Neuron (in vitro differentiated cells): Measurements from ENCODE around the gene GBA2.

Source experiments
- H2AFZ ChIP-seq: one replicate; pipeline ENCODE4 v1.6.1; 2013; ENCODE audit warnings: low read depth, mild to moderate bottlenecking, inconsistent platforms, low read length, moderate library complexity
- H3K27me3 ChIP-seq: one replicate; pipeline ENCODE4 v1.6.1; 2013; ENCODE audit warnings: low read length; ENCODE audit not compliant: insufficient read depth
- H3K36me3 ChIP-seq: one replicate; pipeline ENCODE4 v1.6.1; 2013; ENCODE audit warnings: low read length; ENCODE audit not compliant: insufficient read depth
- H3K4me1 ChIP-seq: one replicate; pipeline ENCODE4 v1.6.1; 2013; ENCODE audit warnings: low read length; ENCODE audit not compliant: insufficient read depth
- H3K4me3 ChIP-seq: 2 replicates; pipeline ENCODE4 v1.5.1; 2013; ENCODE audit warnings: mild to moderate bottlenecking, low read length, moderate library complexity
- H3K9me3 ChIP-seq: one replicate; pipeline ENCODE4 v1.6.1; 2013; ENCODE audit warnings: low read length

GBA2 gene

DNA sequence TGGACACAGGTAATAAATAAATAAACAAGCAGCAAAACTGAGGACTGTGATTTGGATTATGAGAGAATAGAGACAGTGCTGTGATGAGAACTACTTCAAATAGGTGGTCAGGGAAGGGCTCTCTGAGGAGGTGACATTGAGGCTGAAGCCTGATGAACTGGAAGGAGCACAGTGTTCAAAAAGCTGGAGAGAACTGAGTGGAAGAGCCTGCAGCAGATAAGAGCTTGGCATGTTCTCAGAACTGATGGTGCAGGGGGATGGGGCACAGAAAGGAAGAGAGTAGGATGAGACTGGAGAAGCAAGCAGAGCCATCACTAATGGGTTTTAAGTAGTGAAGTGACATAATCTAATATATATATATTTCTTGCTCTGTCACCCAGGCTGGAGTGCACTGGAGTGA, 48.1 kb downstream of the GBA2 start:
- H3K27me3 ChIP-seq = no peaks in the 10 kb centered on the region
- no peaks in the 10 kb centered on the region for H3K4me1 ChIP-seq
- H2AFZ ChIP-seq = no peak overlapping the region
- H3K9me3 ChIP-seq = no peaks in the 10 kb centered on the region
- no peak overlapping the region for H3K4me3 ChIP-seq
- peaks cover 92% of the 10 kb centered on the region for H3K36me3 ChIP-seq

- no peaks in the 10 kb centered on the region for H3K4me1 ChIP-seq
- no peak overlapping the region for H3K4me3 ChIP-seq
- H2AFZ ChIP-seq = no peak overlapping the region
- H3K9me3 ChIP-seq = no peaks in the 10 kb centered on the region
- peaks cover 85% of the 10 kb centered on the region for H3K36me3 ChIP-seq
- H3K27me3 ChIP-seq = no peaks in the 10 kb centered on the region
Observed at GRCh38 chr9:35700031-35700430, 49.0 kb downstream of the GBA2 start.

GRCh38 chr9:35698231-35698630, 50.8 kb downstream of the GBA2 start:
- Histone ChIP-seq H2AFZ (no peak overlapping the region), H3K4me1 (no peaks in the 10 kb centered on the region), H3K9me3 (no peaks in the 10 kb centered on the region), H3K36me3 (peaks cover 67% of the 10 kb centered on the region), H3K4me3 (no peak overlapping the region), H3K27me3 (no peaks in the 10 kb centered on the region)

DNA sequence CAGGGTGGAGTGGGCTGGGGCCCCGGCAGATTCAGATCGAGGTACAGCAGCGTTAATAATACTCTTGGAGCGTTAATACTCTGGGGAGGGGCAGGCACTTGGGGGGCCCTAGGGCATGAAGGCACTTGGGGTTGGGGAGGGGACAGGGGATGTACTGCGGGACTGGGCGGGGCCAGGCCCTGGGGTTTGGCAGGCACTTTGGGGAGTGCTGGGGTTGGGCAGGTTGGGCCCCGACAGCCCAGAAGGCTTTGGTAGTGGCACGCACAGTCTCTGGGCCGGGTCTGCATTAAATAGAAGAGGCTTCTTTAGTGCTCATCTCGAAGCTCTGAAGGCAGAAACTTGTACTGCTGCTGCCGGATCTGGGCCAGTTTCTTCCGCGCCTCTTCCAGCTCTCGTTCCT, 51.5 kb downstream of the GBA2 start:
- Histone ChIP-seq H3K36me3 (peaks cover 60% of the 10 kb centered on the region), H3K4me3 (no peak overlapping the region), H3K4me1 (no peaks in the 10 kb centered on the region), H3K9me3 (no peaks in the 10 kb centered on the region), H3K27me3 (no peaks in the 10 kb centered on the region), H2AFZ (no peak overlapping the region)

DNA sequence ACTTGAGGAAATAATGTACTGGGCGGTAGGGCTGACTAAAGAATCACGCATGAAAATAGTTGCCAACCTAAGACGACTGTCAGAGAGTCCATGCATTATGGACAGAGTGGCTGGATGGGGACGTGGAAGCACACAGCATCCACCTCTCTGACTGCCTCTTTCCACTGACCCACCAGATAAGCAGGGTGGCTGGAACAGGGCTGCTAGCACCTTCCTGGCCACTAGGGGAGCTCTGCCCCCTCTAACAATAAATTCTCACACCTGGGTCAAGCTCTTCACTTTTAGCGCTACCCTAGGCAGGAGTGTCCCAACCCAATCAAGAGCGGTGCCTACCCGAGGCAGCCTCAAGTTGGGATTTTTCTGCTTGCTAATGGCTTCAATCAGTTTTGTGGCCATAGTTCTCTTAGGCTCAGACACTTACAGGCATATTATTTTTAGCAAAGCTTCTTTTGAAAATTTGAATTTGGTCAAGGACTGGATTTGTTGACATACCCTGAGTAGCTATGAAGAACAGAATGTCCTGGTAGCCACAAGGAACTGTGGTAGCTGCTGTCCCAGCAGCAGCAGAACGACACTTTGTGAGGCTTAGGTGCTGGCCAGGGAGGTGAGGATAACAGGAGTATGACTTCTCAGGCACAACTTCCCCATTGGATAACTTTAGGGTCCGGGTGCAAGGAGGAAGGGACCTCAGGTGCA, 52.4 kb downstream of the GBA2 start:
- no peak overlapping the region for H3K4me3 ChIP-seq
- no peaks in the 10 kb centered on the region for H3K9me3 ChIP-seq
- H3K27me3 ChIP-seq = no peaks in the 10 kb centered on the region
- H3K36me3 ChIP-seq = peaks cover 53% of the 10 kb centered on the region
- H2AFZ ChIP-seq = no peak overlapping the region
- H3K4me1 ChIP-seq = no peaks in the 10 kb centered on the region

DNA sequence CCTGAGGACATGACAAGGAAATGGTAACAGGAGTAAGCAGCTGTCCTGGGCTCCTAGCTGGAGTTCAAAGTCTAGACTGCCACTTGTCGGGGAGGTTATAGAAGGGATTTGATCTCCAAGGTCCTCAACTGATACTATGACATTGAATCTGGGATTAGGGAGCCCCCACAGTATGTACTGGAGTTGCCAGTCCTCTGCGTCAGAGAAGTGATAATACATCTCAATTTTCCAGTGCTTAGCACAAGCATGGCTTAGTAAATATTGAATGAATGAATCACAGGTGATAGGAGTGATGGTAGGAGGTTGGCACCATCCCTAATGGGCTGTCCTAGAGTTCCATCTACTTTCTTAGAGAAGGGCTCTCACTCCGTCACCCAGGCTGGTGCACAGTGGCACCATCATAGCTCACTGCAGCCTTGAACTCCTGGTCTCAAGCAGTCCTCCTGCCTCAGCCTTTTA, 53.1 kb downstream of the GBA2 start:
- peaks cover 4% of the 10 kb centered on the region for H3K4me1 ChIP-seq
- H3K36me3 ChIP-seq = peaks cover 47% of the 10 kb centered on the region

GRCh38 chr9:35691757-35692301, 57.2 kb downstream of the GBA2 start:
- H3K36me3 ChIP-seq = peaks cover 8% of the 10 kb centered on the region
- no peak overlapping the region for H3K4me3 ChIP-seq
- H3K27me3 ChIP-seq = no peaks in the 10 kb centered on the region
- peaks cover 7% of the 10 kb centered on the region for H3K4me1 ChIP-seq
- no peaks in the 10 kb centered on the region for H3K9me3 ChIP-seq
- no peak overlapping the region for H2AFZ ChIP-seq

More for the DNA sequence above, 53.1 kb downstream of the GBA2 start:
- Histone ChIP-seq H3K9me3 (no peaks in the 10 kb centered on the region), H2AFZ (no peak overlapping the region), H3K27me3 (no peaks in the 10 kb centered on the region), H3K4me3 (no peak overlapping the region)

- Histone ChIP-seq H2AFZ (peak overlapping the region; percentile 100), H3K4me3 (peak overlapping the region; percentile 57), H3K4me1 (peaks cover 7% of the 10 kb centered on the region), H3K9me3 (no peaks in the 10 kb centered on the region), H3K27me3 (no peaks in the 10 kb centered on the region), H3K36me3 (peaks cover 5% of the 10 kb centered on the region)
Observed at GRCh38 chr9:35691334-35691650, 57.7 kb downstream of the GBA2 start.

DNA sequence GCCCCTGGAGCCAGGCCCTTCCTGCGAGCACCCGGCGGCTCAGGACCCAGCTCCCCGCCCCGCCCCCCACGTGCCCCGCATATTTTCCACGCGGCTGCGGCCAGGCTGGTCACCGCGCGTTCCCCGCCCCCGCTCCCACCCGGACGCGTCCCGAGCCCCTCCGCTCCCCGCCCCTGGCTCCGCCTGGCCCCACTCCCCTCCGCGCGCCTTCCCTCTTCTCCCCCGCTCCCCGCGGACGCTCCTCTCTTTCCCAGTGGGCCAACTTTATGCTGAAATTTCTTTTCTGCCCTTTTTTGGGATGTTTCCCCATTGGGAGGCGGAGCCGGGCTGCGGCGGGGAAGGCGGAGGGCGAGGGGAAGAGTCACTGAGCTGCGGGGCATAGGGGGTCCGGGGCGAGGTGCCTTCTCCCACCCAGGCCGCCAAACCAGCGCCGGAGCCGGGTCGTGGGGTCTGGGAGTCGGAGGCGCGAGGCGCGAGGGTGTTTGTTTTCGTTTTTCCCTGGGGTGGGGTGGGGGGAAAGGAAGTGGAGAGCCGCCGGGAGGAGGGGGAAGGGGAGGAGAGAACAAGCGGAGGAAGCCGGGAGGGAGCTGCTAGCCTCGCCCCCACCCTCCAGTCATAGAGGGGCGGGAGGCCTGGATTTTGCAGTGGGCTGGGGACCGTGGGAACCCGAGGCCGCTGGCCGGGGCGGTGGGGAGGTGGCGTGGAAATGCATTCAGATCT, 58.3 kb downstream of the GBA2 start:
- Histone ChIP-seq H3K9me3 (no peaks in the 10 kb centered on the region), H3K4me1 (peaks cover 7% of the 10 kb centered on the region), H3K4me3 (peak overlapping the region; percentile 57), H2AFZ (peak overlapping the region; percentile 100), H3K36me3 (peaks cover under 1% of the 10 kb centered on the region), H3K27me3 (no peaks in the 10 kb centered on the region)

- Histone ChIP-seq H2AFZ (peak overlapping the region; percentile 100), H3K9me3 (no peaks in the 10 kb centered on the region), H3K4me3 (peak overlapping the region; percentile 57), H3K27me3 (no peaks in the 10 kb centered on the region), H3K4me1 (peaks cover 7% of the 10 kb centered on the region), H3K36me3 (no peaks in the 10 kb centered on the region)
Observed at GRCh38 chr9:35690294-35690613, 58.8 kb downstream of the GBA2 start.

DNA sequence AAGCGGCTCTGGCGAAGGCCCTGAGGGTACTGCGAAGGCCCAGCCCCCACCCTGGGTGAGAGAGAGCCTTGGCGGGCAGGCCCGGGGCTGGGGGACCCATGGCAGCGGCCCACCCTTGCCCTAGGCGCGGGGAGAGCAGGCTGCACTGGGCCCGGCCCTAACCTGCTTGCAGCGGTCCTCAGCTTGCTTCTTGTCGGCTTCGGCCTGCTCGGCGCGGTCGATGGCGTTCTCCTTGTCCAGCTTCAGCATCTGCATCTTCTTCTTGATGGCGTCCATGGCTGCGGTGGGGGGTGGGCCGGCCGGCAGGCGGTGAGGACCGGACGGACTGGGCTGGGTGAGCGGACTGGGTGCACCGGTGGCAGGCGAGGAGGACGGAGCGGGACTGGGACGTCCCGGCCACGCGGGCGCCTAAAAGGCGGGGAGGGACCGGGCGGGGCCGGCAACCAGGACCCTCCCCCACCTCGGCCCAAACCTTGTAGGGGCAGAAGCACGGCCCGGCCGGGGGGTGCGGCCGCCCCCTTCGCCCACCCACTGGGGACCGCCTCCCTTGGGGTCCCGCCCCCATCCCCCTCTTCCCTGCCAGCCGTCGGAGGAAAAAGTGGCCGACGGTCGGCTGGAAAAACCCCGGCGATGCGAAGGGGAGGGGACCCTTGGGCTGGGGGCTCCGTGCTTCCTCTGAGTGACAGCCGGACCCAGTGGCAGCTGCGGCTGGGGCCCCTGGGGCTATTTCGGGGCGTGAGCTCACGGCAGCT, 59.3 kb downstream of the GBA2 start, which contains the start of gene TPM2:
Gene TPM2, minus strand, starts transcription at position 384 of the 752 bp plus-strand sequence. Its CDS starts 108 bp downstream, at position 276.
- Histone ChIP-seq H2AFZ (peak within 1 kb of the TSS; percentile 100), H3K36me3 (no peaks in the 10 kb centered on the region), H3K9me3 (no peaks in the 10 kb centered on the region), H3K27me3 (no peaks in the 10 kb centered on the region), H3K4me1 (peaks cover 7% of the 10 kb centered on the region), H3K4me3 (peak within 1 kb of the TSS; percentile 57)

- H2AFZ ChIP-seq = no peak overlapping the region
- no peaks in the 10 kb centered on the region for H3K9me3 ChIP-seq
- no peak overlapping the region for H3K4me3 ChIP-seq
- no peaks in the 10 kb centered on the region for H3K27me3 ChIP-seq
- no peaks in the 10 kb centered on the region for H3K36me3 ChIP-seq
- H3K4me1 ChIP-seq = peaks cover 7% of the 10 kb centered on the region
Observed at GRCh38 chr9:35688558-35689541, 60.2 kb downstream of the GBA2 start.
